ENCODE measurements around the gene AHSP.
"Not testable (repeated sequence)": the region's sequence is repeated elsewhere in the genome, so short reads cannot be mapped to it uniquely, and the experiment has no call there.

The AHSP gene

GRCh38 chr16:31501226-31501965 is 26.3 kb upstream of the AHSP start:
- no peak for DNase-seq (ENCODE audit: low spot score)

GRCh38 chr16:31501966-31502348 is 25.7 kb upstream of the AHSP start:
- no peak for DNase-seq (ENCODE audit: low spot score)

GRCh38 chr16:31502981-31503380 is 24.7 kb upstream of the AHSP start:
- no peak for DNase-seq (ENCODE audit: low spot score)

GRCh38 chr16:31503555-31503954 is 24.1 kb upstream of the AHSP start:
- DNase-seq (ENCODE audit: low spot score), result not testable (repeated sequence)

- DNase-seq (ENCODE audit: low spot score), result no peak
Observed at GRCh38 chr16:31504159-31504558, 23.5 kb upstream of the AHSP start.

GRCh38 chr16:31505483-31505882 is 22.2 kb upstream of the AHSP start:
- DNase-seq (ENCODE audit: low spot score), result no peak

- no peak for DNase-seq (ENCODE audit: low spot score)
Observed at GRCh38 chr16:31507617-31507928, 20.1 kb upstream of the AHSP start.

GRCh38 chr16:31507929-31508705 is 19.6 kb upstream of the AHSP start, which contains the start of gene RUSF1:
Gene RUSF1, minus strand, starts transcription at chr16:31508391. Its CDS starts 18 bp downstream, at chr16:31508373.
- DNase-seq (ENCODE audit: low spot score), result peak; percentile 94

GRCh38 chr16:31508706-31509195 is 18.9 kb upstream of the AHSP start:
- no peak for DNase-seq (ENCODE audit: low spot score)

- DNase-seq (ENCODE audit: low spot score), result no peak
Observed at GRCh38 chr16:31513126-31513525, 14.6 kb upstream of the AHSP start.

- DNase-seq (ENCODE audit: low spot score), result no peak
Observed at GRCh38 chr16:31513884-31514283, 13.8 kb upstream of the AHSP start.

GRCh38 chr16:31517800-31518402 is 9.8 kb upstream of the AHSP start:
- no peak for DNase-seq (ENCODE audit: low spot score)

GRCh38 chr16:31519759-31520431 is 7.8 kb upstream of the AHSP start:
- DNase-seq (ENCODE audit: low spot score), result no peak

- DNase-seq (ENCODE audit: low spot score), result no peak
Observed at GRCh38 chr16:31521368-31521767, 6.3 kb upstream of the AHSP start.

GRCh38 chr16:31522071-31522470 is 5.6 kb upstream of the AHSP start:
- no peak for DNase-seq (ENCODE audit: low spot score)

- not testable (repeated sequence) for DNase-seq (ENCODE audit: low spot score)
Observed at GRCh38 chr16:31523768-31524167, 3.9 kb upstream of the AHSP start.

- DNase-seq (ENCODE audit: low spot score), result no peak
Observed at GRCh38 chr16:31525113-31525512, 2.6 kb upstream of the AHSP start.

GRCh38 chr16:31528523-31529107 is 915 bp downstream of the AHSP start:
- DNase-seq (ENCODE audit: low spot score), result no peak

GRCh38 chr16:31529108-31529936 is 1.6 kb downstream of the AHSP start:
- no peak for DNase-seq (ENCODE audit: low spot score)

GRCh38 chr16:31529937-31530312 is 2.2 kb downstream of the AHSP start:
- no peak for DNase-seq (ENCODE audit: low spot score)

- DNase-seq (ENCODE audit: low spot score), result no peak
Observed at GRCh38 chr16:31530405-31530804, 2.7 kb downstream of the AHSP start.
